Panc1 (cell line): ENCODE measurements around the gene VN1R2. TPM values are rescaled to one million over a fixed set of nuclear protein-coding genes. Genes with fewer than 3 reads are reported as not detected.
"Not testable (repeated sequence)": the region's sequence is repeated elsewhere in the genome, so short reads cannot be mapped to it uniquely, and the experiment has no call there.

ENCODE experiments used
- ATAC-seq: fragments of 200-7000 bp; cut with Tn5 transposase; 2 replicates; pipeline ENCODE4 v1.9.1; 2020; ENCODE audit warnings: mild to moderate bottlenecking, moderate library complexity
- BruUV-seq: library from RNA; stranded (reverse); fragments of 400-500 nt; replicated peaks from 2 replicates; lab custom pipeline; 2021; lab: Mats Ljungman, UMichigan
- CTCF ChIA-PET: fragments of 300-600 bp; sonication (Branson Sonifier 250); formaldehyde crosslinking; loops from one replicate; lab custom pipeline; 2022; ENCODE audit warnings: antibody characterized with exemption; lab: Charles Lee
- POLR2A ChIA-PET: fragments of 300-600 bp; sonication (Branson Sonifier 250); formaldehyde crosslinking; loops from one replicate; lab custom pipeline; 2022; ENCODE audit warnings: antibody characterized with exemption; lab: Charles Lee
- DNase-seq: peaks from one replicate; pipeline ENCODE4 v3.0.0-alpha.2; 2010; ENCODE audit warnings: low read depth, low spot score
- H3K27ac ChIP-seq: 2 replicates; pipeline ENCODE4 v1.5.1; 2011; ENCODE audit warnings: mild to moderate bottlenecking, low read length, inconsistent platforms
- H3K27me3 ChIP-seq: fragments of 200-500 bp; sonication (Bioruptor generic); 2 replicates; pipeline ENCODE4 v1.6.0; 2014; ENCODE audit warnings: low read length, inconsistent platforms; ENCODE audit not compliant: control insufficient read depth, insufficient read depth
- H3K36me3 ChIP-seq: fragments of 200-500 bp; sonication (Bioruptor generic); 2 replicates; pipeline ENCODE4 v1.5.1; 2014; ENCODE audit warnings: inconsistent platforms, mild to moderate bottlenecking, low read length, moderate library complexity; ENCODE audit not compliant: control insufficient read depth, insufficient read depth
- H3K4me1 ChIP-seq: 2 replicates; pipeline ENCODE4 v1.5.1; 2011; ENCODE audit warnings: inconsistent platforms, mild to moderate bottlenecking, low read length, moderate library complexity; ENCODE audit not compliant: control insufficient read depth, insufficient read depth
- H3K4me3 ChIP-seq, 2 experiments: 2 replicates each; pipeline ENCODE4 v1.5.1; 2011 to 2012; ENCODE audit warnings: low read depth in 2 of 2, low read length in 2 of 2, mild to moderate bottlenecking in 2 of 2, inconsistent platforms in 1 of 2, moderate library complexity in 1 of 2
- H3K9me3 ChIP-seq: fragments of 200-500 bp; sonication (Bioruptor generic); 2 replicates; pipeline ENCODE4 v1.5.1; 2014; ENCODE audit warnings: low read depth, mild to moderate bottlenecking, inconsistent platforms, low read length, moderate library complexity; ENCODE audit not compliant: control insufficient read depth, insufficient read depth
- CTCF ChIP-seq: fragments of 450-650 bp; IDR thresholded peaks from 2 replicates; pipeline ENCODE4 v1.5.1; 2017; ENCODE audit warnings: mild to moderate bottlenecking
- POLR2AphosphoS5 ChIP-seq: IDR thresholded peaks from 2 replicates; pipeline ENCODE4 v1.6.1; 2012; ENCODE audit warnings: mild to moderate bottlenecking, low read depth, low read length, moderate library complexity
- SIN3A ChIP-seq: IDR thresholded peaks from 2 replicates; pipeline ENCODE4 v1.6.1; 2012; ENCODE audit warnings: low read depth, mild to moderate bottlenecking, low read length, moderate library complexity, borderline replicate concordance; ENCODE audit not compliant: insufficient read depth
- TCF7L2 ChIP-seq: IDR thresholded peaks from 2 replicates; pipeline ENCODE4 v1.6.1; 2011; ENCODE audit warnings: mild to moderate bottlenecking, low read depth, low read length, inconsistent platforms
- in situ Hi-C: cut with HindIII; loops from 2 replicates; pipeline ENCODE4 v1.10.0; 2016; ENCODE audit warnings: low sequenced_read_pairs, low pct_unique_long_range_greater_than_20kb
- intact Hi-C: fragments of 100-400 bp; cut with micrococcal nuclease; formaldehyde crosslinking; loops from one replicate; pipeline ENCODE4 v1.10.0; 2022; ENCODE audit not compliant: unreplicated experiment
- total RNA-seq: library from RNA; stranded (reverse); gene quantifications from one replicate; pipeline ENCODE4 v1.2.1, GENCODE V29; 2021; ENCODE audit not compliant: unreplicated experiment
- TF ChIP-seq, protein P1 (sequence below), 2 experiments: IDR thresholded peaks; 2 replicates each; pipeline ENCODE4 v1.6.1; 2011 to 2012; ENCODE audit warnings: low read depth in 2 of 2, control low read depth in 1 of 2, low read length in 1 of 2, mild to moderate bottlenecking in 1 of 2, moderate library complexity in 1 of 2; ENCODE audit not compliant: insufficient read depth in 1 of 2

The VN1R2 gene
- total RNA-seq, 1 experiment from 2014 or later, result not detected

DNA sequence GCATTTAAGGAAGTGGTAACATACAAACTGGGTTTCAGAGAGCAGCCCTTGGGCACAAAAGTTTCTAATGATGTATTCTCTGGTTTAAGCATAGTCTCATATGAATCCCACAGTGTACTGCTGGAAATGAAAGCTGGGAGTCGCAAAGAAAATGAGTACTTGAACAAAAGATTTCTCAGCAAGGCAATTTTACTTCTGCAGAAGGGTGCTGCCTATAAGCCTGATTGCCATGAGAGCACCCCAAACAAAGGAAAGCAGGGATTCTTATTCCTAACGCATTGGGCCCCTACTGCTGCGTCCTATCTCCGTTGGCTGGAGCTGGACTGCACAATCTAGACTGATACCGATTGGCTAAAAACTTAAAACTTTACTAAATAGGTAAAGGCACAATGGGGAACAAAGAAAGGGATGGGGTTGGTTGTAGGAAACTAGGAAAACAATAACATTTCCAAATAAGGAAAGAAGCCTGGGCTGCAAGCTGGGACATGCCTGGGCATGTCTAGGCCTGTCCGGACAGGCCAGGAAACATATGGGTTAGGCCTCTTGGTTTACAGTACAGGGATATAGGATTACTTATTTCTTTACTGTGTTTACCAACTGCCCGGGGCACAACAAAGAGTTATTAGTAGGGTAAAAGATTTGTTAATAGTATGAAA is 36.8 kb downstream of the VN1R2 start:
- ATAC-seq (no peak), DNase-seq (no peak)
- intact Hi-C loops, result no loop called here
- H3K27me3 ChIP-seq, result no peaks in the 10 kb centered on the region
- H3K4me3 ChIP-seq, result no peak overlapping the region
- ChIA-PET POLR2A (no interaction called here), CTCF (no interaction called here)
- H3K36me3 ChIP-seq, result no peaks in the 10 kb centered on the region
- H3K27ac ChIP-seq, result no peak overlapping the region
- no TSS peak for BruUV-seq
- no peak for TF ChIP-seq CTCF
- no peak for TF ChIP-seq TCF7L2
- TF ChIP-seq SIN3A, result no peak
- TF ChIP-seq, protein P1, sequence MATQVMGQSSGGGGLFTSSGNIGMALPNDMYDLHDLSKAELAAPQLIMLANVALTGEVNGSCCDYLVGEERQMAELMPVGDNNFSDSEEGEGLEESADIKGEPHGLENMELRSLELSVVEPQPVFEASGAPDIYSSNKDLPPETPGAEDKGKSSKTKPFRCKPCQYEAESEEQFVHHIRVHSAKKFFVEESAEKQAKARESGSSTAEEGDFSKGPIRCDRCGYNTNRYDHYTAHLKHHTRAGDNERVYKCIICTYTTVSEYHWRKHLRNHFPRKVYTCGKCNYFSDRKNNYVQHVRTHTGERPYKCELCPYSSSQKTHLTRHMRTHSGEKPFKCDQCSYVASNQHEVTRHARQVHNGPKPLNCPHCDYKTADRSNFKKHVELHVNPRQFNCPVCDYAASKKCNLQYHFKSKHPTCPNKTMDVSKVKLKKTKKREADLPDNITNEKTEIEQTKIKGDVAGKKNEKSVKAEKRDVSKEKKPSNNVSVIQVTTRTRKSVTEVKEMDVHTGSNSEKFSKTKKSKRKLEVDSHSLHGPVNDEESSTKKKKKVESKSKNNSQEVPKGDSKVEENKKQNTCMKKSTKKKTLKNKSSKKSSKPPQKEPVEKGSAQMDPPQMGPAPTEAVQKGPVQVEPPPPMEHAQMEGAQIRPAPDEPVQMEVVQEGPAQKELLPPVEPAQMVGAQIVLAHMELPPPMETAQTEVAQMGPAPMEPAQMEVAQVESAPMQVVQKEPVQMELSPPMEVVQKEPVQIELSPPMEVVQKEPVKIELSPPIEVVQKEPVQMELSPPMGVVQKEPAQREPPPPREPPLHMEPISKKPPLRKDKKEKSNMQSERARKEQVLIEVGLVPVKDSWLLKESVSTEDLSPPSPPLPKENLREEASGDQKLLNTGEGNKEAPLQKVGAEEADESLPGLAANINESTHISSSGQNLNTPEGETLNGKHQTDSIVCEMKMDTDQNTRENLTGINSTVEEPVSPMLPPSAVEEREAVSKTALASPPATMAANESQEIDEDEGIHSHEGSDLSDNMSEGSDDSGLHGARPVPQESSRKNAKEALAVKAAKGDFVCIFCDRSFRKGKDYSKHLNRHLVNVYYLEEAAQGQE (IDR thresholded peaks at IDR 0.05; ENCODE audit: insufficient read depth in 1 of 2, low read depth in 2 of 2, low read length in 1 of 2), result no peak
- no peaks in the 10 kb centered on the region for H3K4me1 ChIP-seq
- H3K9me3 ChIP-seq, result peaks cover 33% of the 10 kb centered on the region
- in situ Hi-C loops, result no loop called here

DNA sequence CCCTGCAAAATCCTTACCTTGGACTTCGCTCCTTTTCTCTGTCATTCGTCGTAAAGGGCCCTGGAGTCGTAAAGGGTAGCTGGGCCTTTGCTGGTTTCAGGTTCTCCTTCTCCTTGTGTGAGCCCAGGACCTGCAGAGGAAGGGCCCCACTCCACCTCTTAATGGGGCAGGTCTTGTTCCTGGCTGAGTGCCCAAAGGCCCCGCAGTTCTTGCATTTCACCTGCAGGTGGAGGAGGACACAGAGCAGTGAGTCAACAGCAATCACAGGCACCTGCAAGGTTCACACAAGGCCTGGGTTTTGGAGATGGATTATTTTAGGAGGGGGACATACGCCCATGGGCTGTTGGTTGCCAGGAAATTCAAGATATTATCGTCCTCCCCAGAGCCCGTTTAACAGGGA is 43.2 kb downstream of the VN1R2 start:
- in situ Hi-C loops, ATAC-seq, POLR2A ChIA-PET, BruUV-seq, H3K27me3 ChIP-seq, CTCF ChIA-PET, H3K36me3 ChIP-seq, H3K27ac ChIP-seq, H3K4me3 ChIP-seq, intact Hi-C loops, DNase-seq, H3K9me3 ChIP-seq, H3K4me1 ChIP-seq: not testable (repeated sequence)

DNA sequence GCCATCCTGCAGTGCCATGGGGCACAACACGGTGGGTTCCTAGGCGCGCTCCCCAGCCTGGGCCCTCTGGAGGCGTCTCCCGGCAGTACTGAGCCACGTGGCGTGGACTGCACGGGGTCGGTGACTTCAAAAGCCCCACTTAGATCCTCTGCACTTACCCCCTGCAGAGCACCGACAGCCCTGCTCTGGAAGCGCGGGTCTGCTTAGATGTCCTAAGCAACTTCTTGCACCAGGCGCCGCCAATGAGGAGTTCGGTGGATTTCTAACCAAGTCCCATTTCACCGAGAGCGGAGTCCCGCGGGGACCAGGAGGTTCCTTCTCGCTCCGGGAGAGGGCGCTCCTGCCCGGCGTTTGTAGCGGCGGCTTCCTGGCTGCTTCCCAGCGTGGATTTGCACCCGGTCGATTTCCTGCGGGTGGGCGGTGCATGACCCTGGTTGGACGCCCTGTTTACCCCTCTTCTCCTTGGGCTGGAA is 50.3 kb downstream of the VN1R2 start:
- CTCF ChIA-PET, result no interaction called here
- no peak for DNase-seq
- peaks cover 4% of the 10 kb centered on the region; the same call in 1 of the 2 replicates for H3K4me1 ChIP-seq
- H3K9me3 ChIP-seq, result no peaks in the 10 kb centered on the region
- no TSS peak for BruUV-seq
- intact Hi-C loops, result no loop called here
- TF ChIP-seq SIN3A, result no peak
- peak; percentile 80 for TF ChIP-seq CTCF
- peak; percentile 58; the same call in 1 of the 2 replicates for TF ChIP-seq TCF7L2
- no peak for TF ChIP-seq POLR2AphosphoS5
- POLR2A ChIA-PET, result no interaction called here
- H3K27me3 ChIP-seq, result 0 out of 2 replicates have a peak, but pooled peaks cover 3% of the 10 kb centered on the region
- no peak overlapping the region for H3K27ac ChIP-seq
- peak; percentile 56 for ATAC-seq
- no peak overlapping the region for H3K4me3 ChIP-seq
- in situ Hi-C loops, result no loop called here
- H3K36me3 ChIP-seq, result no peaks in the 10 kb centered on the region
